22Rv1 (cell line): Measurements from ENCODE around the gene HPS3.
A peak's percentile ranks its signal among the peaks of the same experiment; 100 is the strongest.
"Not testable (repeated sequence)": the region's sequence is repeated elsewhere in the genome, so short reads cannot be mapped to it uniquely, and the experiment has no call there.

ENCODE experiments used
- H3K27ac ChIP-seq: fragments of 450-650 bp; 2 replicates; pipeline ENCODE4 v1.5.1; 2017
- CTCF ChIP-seq: fragments of 450-650 bp; IDR thresholded peaks from 2 replicates; pipeline ENCODE4 v1.5.1; 2017; ENCODE audit warnings: mild to moderate bottlenecking
- ZFX ChIP-seq: fragments of 450-650 bp; IDR thresholded peaks from 2 replicates; pipeline ENCODE4 v1.6.1; 2017; ENCODE audit warnings: antibody characterized with exemption, borderline replicate concordance

Gene HPS3

GRCh38 chr3:149216193-149216869, 86.9 kb downstream of the HPS3 start:
- TF ChIP-seq CTCF (no peak), ZFX (no peak)
- no peak overlapping the region for H3K27ac ChIP-seq

- TF ChIP-seq CTCF (no peak), ZFX (no peak)
- H3K27ac ChIP-seq, result no peak overlapping the region
These were observed 87.9 kb downstream of the HPS3 start for GRCh38 chr3:149217347-149217746.

GRCh38 chr3:149219380-149220121, 90.1 kb downstream of the HPS3 start:
- H3K27ac ChIP-seq, result not testable (repeated sequence)

GRCh38 chr3:149221783-149222517, 92.5 kb downstream of the HPS3 start, which contains the start of gene CP:
CP (minus strand) TSS chr3:149221829; CDS start chr3:149221792, 37 bp downstream.
- H3K27ac ChIP-seq, result peak within 1 kb of the TSS; percentile 59
- no peak for TF ChIP-seq CTCF
- TF ChIP-seq ZFX, result no peak
